ENCODE data around the gene ZNF668. TPM values are rescaled to one million over a fixed set of nuclear protein-coding genes. Genes with fewer than 3 reads are reported as not detected.

The ZNF668 gene
- total and polyA plus RNA-seq, 2 experiments from 2014 or later = 6.2 to 13.1 TPM

DNA sequence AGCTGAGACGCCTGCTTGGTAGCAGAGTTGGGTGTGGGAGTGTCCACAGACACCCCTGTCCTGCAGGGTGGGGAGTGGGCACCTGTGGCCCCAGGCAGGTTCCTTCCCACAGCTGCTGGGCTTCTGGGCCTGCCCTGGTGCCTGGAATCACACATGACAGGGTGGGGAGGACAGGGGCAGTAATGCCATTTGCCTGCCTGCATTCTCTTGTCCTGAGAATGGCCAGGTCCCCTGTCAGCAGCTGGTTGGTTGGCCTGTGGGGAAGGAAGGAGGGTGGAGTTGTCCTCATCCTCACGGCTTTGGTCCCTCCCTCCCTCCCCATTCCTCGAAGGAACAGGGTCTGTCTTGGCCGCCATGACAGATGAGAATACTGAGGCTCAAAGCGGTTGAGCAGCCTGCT, 9.5 kb upstream of the ZNF668 start:
- Histone ChIP-seq H3K4me3 (no peak overlapping the region), H3K36me3 (ENCODE audit: insufficient read depth) (no peaks in the 10 kb centered on the region), H3K4me2 (no peak overlapping the region), H3K79me2 (replicated peaks; ENCODE audit: insufficient read depth) (no peaks in the 10 kb centered on the region), H3K9me2 (ENCODE audit: insufficient read depth) (no peaks in the 10 kb centered on the region), H2AFZ (no peak overlapping the region), H3K4me1 (ENCODE audit: insufficient read depth) (no peaks in the 10 kb centered on the region), H3F3A (replicated peaks; ENCODE audit: low read depth) (no peaks in the 10 kb centered on the region), H3K27ac (ENCODE audit: low read depth) (no peak overlapping the region), H4K20me1 (replicated peaks; ENCODE audit: insufficient read depth) (no peaks in the 10 kb centered on the region; the same call in 1 of the 2 replicates), H3K27me3 (ENCODE audit: insufficient read depth) (no peaks in the 10 kb centered on the region)
- peaks cover 13% of the 10 kb centered on the region for H3K27me3 Mint-ChIP-seq (ENCODE audit: insufficient read depth, low read depth, poor library complexity)
- H3K36me3 Mint-ChIP-seq (ENCODE audit: low read depth) = peaks cover 32% of the 10 kb centered on the region
- no peaks in the 10 kb centered on the region for H3K9me3 Mint-ChIP-seq
- DNase-seq (ENCODE audit: low spot score) (no peak), ATAC-seq (no peak)
- no peak overlapping the region; the same call in 2 of the 3 replicates for H3K4me3 Mint-ChIP-seq
- TF ChIP-seq, protein P1, sequence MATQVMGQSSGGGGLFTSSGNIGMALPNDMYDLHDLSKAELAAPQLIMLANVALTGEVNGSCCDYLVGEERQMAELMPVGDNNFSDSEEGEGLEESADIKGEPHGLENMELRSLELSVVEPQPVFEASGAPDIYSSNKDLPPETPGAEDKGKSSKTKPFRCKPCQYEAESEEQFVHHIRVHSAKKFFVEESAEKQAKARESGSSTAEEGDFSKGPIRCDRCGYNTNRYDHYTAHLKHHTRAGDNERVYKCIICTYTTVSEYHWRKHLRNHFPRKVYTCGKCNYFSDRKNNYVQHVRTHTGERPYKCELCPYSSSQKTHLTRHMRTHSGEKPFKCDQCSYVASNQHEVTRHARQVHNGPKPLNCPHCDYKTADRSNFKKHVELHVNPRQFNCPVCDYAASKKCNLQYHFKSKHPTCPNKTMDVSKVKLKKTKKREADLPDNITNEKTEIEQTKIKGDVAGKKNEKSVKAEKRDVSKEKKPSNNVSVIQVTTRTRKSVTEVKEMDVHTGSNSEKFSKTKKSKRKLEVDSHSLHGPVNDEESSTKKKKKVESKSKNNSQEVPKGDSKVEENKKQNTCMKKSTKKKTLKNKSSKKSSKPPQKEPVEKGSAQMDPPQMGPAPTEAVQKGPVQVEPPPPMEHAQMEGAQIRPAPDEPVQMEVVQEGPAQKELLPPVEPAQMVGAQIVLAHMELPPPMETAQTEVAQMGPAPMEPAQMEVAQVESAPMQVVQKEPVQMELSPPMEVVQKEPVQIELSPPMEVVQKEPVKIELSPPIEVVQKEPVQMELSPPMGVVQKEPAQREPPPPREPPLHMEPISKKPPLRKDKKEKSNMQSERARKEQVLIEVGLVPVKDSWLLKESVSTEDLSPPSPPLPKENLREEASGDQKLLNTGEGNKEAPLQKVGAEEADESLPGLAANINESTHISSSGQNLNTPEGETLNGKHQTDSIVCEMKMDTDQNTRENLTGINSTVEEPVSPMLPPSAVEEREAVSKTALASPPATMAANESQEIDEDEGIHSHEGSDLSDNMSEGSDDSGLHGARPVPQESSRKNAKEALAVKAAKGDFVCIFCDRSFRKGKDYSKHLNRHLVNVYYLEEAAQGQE (IDR thresholded peaks at IDR 0.05; ENCODE audit: unreplicated experiment) = no peak
- TF ChIP-seq, protein P2, sequence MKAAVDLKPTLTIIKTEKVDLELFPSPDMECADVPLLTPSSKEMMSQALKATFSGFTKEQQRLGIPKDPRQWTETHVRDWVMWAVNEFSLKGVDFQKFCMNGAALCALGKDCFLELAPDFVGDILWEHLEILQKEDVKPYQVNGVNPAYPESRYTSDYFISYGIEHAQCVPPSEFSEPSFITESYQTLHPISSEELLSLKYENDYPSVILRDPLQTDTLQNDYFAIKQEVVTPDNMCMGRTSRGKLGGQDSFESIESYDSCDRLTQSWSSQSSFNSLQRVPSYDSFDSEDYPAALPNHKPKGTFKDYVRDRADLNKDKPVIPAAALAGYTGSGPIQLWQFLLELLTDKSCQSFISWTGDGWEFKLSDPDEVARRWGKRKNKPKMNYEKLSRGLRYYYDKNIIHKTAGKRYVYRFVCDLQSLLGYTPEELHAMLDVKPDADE (IDR thresholded peaks at IDR 0.05) = no peak
- TF ChIP-seq POLR2AphosphoS5 (IDR thresholded peaks at IDR 0.05; ENCODE audit: low read depth) (no peak), ZNF331 (CRISPR knock-in tag; IDR thresholded peaks at IDR 0.05; ENCODE audit: low read depth) (no peak), EZH2phosphoT487 (IDR thresholded peaks at IDR 0.05; ENCODE audit: unreplicated experiment) (no peak), JUNB (IDR thresholded peaks at IDR 0.05; ENCODE audit: unreplicated experiment) (no peak), EZH2 (IDR thresholded peaks at IDR 0.05; ENCODE audit: low read depth, unreplicated experiment) (no peak)
- TF ChIP-seq, protein P3, sequence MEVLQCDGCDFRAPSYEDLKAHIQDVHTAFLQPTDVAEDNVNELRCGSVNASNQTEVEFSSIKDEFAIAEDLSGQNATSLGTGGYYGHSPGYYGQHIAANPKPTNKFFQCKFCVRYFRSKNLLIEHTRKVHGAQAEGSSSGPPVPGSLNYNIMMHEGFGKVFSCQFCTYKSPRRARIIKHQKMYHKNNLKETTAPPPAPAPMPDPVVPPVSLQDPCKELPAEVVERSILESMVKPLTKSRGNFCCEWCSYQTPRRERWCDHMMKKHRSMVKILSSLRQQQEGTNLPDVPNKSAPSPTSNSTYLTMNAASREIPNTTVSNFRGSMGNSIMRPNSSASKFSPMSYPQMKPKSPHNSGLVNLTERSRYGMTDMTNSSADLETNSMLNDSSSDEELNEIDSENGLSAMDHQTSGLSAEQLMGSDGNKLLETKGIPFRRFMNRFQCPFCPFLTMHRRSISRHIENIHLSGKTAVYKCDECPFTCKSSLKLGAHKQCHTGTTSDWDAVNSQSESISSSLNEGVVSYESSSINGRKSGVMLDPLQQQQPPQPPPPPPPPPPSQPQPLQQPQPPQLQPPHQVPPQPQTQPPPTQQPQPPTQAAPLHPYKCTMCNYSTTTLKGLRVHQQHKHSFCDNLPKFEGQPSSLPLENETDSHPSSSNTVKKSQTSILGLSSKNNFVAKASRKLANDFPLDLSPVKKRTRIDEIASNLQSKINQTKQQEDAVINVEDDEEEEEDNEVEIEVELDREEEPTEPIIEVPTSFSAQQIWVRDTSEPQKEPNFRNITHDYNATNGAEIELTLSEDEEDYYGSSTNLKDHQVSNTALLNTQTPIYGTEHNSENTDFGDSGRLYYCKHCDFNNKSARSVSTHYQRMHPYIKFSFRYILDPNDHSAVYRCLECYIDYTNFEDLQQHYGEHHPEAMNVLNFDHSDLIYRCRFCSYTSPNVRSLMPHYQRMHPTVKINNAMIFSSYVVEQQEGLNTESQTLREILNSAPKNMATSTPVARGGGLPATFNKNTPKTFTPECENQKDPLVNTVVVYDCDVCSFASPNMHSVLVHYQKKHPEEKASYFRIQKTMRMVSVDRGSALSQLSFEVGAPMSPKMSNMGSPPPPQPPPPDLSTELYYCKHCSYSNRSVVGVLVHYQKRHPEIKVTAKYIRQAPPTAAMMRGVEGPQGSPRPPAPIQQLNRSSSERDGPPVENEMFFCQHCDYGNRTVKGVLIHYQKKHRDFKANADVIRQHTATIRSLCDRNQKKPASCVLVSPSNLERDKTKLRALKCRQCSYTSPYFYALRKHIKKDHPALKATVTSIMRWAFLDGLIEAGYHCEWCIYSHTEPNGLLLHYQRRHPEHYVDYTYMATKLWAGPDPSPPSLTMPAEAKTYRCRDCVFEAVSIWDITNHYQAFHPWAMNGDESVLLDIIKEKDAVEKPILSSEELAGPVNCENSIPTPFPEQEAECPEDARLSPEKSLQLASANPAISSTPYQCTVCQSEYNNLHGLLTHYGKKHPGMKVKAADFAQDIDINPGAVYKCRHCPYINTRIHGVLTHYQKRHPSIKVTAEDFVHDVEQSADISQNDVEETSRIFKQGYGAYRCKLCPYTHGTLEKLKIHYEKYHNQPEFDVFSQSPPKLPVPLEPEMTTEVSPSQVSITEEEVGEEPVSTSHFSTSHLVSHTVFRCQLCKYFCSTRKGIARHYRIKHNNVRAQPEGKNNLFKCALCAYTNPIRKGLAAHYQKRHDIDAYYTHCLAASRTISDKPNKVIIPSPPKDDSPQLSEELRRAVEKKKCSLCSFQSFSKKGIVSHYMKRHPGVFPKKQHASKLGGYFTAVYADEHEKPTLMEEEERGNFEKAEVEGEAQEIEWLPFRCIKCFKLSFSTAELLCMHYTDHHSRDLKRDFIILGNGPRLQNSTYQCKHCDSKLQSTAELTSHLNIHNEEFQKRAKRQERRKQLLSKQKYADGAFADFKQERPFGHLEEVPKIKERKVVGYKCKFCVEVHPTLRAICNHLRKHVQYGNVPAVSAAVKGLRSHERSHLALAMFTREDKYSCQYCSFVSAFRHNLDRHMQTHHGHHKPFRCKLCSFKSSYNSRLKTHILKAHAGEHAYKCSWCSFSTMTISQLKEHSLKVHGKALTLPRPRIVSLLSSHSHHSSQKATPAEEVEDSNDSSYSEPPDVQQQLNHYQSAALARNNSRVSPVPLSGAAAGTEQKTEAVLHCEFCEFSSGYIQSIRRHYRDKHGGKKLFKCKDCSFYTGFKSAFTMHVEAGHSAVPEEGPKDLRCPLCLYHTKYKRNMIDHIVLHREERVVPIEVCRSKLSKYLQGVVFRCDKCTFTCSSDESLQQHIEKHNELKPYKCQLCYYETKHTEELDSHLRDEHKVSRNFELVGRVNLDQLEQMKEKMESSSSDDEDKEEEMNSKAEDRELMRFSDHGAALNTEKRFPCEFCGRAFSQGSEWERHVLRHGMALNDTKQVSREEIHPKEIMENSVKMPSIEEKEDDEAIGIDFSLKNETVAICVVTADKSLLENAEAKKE (CRISPR knock-in tag; IDR thresholded peaks at IDR 0.05) = no peak
- TF ChIP-seq, protein P4, sequence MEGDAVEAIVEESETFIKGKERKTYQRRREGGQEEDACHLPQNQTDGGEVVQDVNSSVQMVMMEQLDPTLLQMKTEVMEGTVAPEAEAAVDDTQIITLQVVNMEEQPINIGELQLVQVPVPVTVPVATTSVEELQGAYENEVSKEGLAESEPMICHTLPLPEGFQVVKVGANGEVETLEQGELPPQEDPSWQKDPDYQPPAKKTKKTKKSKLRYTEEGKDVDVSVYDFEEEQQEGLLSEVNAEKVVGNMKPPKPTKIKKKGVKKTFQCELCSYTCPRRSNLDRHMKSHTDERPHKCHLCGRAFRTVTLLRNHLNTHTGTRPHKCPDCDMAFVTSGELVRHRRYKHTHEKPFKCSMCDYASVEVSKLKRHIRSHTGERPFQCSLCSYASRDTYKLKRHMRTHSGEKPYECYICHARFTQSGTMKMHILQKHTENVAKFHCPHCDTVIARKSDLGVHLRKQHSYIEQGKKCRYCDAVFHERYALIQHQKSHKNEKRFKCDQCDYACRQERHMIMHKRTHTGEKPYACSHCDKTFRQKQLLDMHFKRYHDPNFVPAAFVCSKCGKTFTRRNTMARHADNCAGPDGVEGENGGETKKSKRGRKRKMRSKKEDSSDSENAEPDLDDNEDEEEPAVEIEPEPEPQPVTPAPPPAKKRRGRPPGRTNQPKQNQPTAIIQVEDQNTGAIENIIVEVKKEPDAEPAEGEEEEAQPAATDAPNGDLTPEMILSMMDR (conservative IDR thresholded peaks at IDR 0.05; ENCODE audit: low read depth in 2 of 2) = no peak
- no peak overlapping the region for H3K27ac Mint-ChIP-seq
- H3K4me1 Mint-ChIP-seq = peaks cover 5% of the 10 kb centered on the region; the same call in 1 of the 3 replicates
